GM11168 (cell line): Measurements from ENCODE around the gene FAM53B.

ENCODE experiments used
- in situ Hi-C: fragments of 300-500 bp; cut with MboI; formaldehyde crosslinking; loops from one replicate; pipeline ENCODE4 v1.12.0; 2022; ENCODE audit warnings: low sequenced_read_pairs; ENCODE audit not compliant: unreplicated experiment

FAM53B gene

DNA sequence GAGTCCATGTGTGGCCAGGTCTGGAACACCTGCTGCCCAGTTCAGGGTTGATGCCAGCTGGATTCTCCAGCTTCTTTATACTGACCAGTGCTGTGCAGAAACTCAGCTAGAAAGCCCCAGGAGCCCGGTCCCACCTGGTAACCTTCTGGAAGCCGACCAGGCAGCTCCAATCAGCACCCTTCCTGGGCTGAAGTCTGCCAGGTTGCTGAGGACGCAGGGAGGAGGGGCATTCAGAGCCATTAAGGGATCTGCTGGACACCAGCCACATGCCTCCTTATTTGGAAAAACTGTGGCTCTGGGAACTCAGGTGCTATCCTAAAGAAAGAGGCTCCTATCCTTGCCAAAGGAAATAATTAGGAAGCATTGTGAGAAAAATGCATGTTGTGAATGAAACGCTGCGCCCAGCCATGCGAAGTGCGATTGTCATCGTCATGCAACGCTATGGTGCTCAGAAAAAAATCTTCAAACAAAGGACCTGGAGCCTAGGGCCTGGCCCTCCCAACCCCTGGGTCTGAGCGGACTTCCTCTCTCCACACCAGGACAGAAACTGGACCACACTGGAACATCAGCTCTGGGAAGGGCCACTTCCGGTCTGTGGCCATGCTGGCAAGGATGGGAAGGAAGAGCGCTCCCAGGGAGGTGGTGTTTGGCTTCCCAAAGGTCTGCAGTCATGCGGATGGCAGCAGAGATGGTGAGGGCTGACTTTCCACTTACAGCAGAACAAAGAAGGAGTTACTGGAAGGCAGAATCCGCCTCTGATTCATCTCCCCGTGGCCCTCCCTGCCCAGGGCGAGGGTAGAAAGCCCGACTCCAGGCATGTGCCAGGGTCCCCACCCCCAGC is 90.1 kb downstream of the FAM53B start:
- in situ Hi-C loops, result no loop called here

DNA sequence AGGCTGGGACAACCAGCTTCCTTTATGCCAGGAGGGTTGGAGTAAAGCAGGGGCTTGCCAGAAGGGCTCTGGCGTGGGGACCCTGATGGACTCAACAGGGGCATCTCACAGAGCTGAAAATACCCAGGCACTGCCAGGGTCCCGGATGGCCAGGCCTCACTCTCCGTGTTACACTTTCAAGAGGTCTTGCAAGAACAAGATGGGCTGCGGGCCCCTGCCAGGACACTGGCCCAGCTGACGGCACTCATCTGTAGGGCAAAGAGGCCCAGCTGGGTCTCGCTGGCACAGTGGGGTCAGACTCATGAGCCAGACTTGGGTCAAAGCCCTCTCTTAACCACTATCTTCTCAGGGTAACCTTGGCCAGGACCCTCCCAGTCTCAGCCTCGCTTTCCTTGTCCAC is 90.9 kb downstream of the FAM53B start:
- in situ Hi-C loops, result no loop called here

DNA sequence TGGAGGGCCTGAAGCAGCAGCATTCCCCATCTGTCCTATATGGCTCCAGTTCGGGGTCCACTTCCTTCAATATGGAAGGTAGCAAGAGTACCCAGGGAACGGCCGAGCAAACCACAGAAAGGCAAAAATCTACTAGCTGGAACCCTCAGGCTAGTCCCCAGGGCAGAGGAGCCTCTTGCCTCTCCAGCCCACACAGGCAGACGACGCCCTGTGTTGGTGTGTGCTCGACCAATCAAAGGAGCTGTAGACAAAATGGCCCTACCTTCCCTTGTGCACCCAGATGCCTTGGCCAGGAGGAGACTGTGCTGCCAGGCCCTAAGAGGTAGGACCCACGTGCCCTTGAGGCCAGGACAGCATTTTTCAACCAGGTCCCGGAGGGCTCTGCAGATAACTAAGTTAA is 91.5 kb downstream of the FAM53B start:
- in situ Hi-C loops, result no loop called here

DNA sequence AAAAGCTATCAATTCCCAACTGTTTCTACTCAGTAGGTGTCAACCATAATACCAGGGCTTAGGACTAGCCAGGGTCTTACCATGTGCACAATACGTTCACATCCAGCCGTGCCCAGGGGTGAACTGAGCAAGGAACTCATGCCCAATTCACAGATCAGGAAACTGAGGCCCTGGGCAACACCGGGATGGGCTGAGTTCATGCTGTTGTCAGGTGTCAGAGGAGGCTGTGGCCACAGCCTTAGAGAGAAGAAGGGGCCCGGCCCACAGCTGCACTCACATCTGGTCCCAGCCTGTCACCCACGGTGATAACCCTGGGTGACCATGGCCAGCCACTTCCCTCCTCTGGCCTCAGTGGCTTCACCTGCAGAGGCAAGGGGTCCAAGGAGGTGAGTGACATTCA is 92.0 kb downstream of the FAM53B start:
- in situ Hi-C loops, result no loop called here

DNA sequence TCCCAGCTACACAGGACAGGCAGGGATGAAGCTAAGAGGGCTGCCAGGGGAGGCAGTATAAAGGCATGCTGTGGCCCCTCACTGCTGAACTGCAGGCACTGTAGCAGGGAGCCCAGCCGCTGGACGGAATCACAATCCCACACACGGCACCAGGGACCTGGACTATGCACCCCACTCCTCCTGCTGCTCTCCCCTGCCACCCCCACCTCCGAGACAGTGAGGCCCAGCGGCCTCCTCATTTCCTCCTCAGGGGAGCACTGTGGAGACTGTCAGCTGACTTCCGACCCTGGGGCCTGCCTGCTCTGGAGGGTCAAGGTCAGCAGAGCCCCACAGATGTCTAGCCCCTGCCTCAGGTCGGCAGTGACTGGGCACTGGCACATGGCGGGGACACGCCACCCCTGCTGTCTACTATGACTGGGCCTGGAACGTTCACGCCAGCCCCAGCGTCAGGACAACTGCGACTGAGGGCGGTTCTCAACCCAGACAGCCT is 92.7 kb downstream of the FAM53B start:
- in situ Hi-C loops, result no loop called here

DNA sequence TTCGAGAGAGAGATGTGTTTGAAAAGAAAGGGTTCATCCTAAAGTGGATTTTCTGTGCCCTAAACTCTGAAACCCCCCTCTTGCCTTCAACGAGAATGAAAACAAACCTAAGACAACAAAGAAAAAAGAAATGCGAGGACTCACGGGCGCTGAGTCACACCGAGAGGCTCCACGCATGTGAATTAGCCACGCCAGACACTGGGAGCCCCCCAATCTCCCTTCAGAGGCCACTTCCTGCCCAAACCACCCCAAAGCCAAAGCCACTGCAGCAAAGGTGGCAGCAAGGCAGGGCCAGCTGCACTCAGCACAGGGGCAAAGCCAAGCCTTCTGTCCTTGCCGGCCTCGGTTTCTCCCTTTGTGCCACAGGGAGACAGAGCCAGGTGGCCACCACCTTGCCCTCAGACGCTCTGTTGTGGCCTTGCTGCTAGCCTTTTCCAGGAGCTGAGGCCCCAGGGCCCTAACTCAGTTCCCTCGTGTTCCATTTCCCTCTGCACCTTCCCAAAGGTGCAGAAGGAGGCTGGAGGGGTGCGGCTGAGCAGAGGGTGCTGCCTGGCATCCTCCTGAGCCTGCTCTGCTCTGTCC is 93.3 kb downstream of the FAM53B start:
- in situ Hi-C loops, result no loop called here

DNA sequence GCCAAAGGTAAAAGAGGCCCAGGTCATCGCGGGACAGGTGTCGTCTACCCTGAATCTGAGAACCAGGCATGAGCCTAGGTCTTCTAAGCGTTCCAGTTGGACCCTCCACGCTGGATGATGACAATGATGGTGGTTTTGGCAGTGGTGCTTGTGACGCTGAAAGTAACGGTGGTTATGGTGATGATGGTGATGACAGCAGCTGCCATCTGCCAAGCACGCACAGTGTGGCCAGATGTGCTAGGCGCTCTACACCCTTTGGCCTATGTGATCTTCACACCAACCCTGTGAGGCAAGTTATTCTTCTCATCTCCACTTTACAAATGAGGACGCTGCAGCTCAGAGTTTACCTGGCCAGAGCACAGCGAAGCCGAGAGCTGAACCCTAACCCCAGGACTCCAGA is 93.9 kb downstream of the FAM53B start:
- in situ Hi-C loops, result no loop called here

DNA sequence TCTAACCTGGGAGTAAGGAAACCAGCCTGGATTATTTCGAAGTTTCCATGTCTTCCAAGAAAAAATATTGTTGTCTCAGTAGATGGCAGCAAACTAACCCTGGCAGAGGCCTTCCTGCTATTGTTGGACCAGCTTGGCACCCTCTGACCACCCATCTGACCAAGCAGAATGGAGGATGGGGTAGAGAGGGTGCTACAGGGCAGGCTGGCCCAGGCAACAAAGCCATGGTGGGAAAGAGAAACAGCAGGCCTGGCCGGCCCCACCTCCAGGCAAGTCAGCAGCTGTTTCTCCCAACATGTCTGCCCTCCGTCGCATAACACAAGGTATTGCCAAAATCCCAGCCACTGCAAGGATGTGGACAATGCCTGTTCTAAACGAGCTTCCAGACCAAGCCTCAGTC is 95.0 kb downstream of the FAM53B start:
- in situ Hi-C loops, result no loop called here

DNA sequence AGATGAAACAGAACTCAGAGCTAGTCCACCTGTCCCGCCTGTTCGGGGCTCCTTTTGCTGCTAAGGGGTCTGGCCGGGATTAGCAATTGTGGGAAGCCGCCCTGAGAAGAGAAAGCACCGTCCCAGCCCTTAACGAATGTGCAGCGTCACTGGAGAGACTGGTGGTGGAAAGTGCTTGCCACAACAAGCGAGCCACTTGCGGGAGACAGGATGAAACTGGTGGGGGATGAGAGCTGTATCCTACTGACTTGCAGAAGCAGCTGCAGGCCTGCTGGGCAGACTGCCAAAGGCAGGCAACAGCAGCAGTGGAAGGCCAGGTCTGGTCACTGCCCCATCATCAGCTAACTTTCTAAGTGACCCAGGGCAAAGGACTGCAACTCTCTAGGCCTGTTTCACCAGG is 95.4 kb downstream of the FAM53B start:
- in situ Hi-C loops, result no loop called here

DNA sequence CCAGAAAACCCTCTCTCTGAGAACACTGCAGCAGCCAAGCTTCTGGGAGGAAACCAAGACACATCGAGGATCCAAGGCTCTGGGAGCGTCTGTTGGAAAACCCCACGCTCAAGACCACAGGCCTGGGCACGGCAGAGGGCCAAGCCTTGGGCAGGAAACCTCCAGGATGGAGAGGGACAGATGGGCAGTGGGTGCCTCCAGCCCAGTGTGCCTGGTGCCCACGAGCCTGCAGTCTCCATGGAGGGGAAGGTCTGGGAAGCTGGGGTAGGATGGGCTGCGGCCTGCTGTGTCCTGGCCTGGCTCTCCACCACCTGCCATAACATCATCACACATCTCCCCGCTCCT is 96.1 kb downstream of the FAM53B start:
- in situ Hi-C loops, result no loop called here

DNA sequence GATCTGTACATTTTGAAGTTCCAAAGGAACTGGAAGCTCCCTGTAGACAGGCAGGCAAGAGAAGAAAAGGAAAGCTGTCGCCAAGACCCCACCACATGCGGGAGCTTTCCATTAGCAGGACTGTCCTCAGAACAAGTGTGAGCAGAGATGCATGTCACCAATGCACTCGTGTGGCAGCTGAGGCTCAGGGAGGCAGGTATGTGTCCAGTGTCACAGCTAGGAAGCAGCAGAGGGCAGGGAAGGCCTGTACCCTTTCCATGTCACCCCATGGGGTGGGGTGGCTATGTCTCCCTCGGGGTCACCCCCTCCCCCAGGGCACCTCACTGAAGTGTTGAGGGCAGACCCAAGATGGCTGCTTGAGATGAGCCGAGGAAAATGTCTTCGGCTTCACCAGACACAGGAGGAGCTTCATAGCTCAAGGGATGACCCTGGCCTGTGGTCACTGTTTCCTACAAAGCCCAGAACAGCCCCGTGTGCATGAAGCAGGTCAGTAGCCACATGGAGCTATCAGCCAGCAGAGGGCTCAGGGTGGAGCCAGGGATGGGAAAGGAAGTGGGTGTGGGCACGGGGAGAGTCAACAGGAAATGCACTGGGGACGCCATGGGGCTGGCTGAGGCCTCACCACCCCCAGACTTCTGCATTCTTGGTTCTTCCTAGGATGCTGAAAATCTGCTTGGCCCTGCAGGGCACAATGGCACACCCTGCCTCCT is 96.6 kb downstream of the FAM53B start:
- in situ Hi-C loops, result no loop called here

DNA sequence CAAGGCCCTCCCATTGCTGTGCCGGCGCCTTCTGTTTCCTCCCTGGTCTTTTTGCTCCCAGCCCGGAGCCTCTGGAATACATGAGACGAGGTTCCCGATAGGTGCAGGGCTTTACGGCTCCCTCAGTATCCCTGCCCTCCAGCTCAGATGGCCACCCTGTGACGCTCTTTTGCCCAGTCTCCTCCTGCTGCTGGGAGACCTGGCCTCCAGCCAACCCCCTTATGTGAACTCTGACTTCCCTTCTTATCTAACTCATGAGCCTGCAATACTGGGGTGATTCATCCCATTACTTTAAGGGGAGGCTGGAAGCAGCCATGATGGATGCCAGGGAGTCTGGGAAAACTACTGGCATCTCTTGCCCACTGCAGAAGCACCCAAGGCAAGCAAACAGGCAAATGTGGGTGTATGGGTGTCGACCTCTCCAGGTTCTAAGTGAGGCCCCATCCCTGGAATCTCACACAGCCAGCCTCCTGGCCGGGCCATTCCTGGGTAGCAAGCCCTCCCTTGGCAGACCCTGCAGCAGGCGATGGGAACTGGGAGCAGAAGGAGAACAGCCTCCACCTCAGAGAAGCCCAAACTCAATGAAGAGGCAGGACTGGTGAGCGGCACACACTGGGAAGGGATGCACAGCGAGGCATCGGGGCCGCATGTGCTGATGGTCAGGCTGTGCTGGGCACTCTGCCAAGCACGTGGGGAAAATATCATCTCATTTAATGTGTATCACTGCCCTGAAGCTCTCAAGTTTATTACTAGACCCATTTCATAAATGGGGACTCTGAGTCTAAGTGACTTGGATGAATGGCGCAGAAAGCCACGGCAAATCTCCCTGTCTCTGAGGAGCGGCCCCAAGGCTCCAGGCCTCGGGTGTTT is 97.5 kb downstream of the FAM53B start:
- in situ Hi-C loops, result no loop called here

DNA sequence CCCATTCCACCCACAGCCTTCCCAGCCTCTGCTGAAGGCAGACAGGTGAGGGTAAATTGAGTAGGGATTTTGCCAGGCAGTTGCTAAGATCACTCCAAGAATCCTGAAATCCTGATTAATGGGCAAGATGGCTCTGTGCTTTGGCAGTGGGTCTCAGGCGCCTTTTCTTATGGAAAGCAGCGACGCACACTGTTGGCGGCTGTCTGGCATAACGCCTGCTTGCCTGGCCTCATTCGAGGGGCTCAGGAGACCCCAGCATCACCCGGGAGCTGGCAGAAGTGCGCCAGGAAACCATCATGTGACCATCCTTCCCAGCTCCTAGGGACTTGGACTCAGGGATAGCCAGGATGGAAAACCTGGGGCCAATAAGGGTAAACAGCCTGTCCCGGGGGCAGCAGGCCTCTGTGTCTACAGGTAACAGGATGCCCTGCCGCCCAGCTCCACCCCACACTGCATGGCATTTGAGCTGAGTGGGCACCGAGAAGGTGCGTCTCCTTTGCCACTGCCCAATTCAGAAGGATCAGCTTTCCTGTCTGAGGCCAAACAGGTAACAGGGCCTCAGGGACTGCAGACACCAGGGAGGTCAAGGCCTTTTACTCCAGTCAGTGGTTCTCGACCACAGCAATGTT is 98.6 kb downstream of the FAM53B start:
- in situ Hi-C loops, result no loop called here

DNA sequence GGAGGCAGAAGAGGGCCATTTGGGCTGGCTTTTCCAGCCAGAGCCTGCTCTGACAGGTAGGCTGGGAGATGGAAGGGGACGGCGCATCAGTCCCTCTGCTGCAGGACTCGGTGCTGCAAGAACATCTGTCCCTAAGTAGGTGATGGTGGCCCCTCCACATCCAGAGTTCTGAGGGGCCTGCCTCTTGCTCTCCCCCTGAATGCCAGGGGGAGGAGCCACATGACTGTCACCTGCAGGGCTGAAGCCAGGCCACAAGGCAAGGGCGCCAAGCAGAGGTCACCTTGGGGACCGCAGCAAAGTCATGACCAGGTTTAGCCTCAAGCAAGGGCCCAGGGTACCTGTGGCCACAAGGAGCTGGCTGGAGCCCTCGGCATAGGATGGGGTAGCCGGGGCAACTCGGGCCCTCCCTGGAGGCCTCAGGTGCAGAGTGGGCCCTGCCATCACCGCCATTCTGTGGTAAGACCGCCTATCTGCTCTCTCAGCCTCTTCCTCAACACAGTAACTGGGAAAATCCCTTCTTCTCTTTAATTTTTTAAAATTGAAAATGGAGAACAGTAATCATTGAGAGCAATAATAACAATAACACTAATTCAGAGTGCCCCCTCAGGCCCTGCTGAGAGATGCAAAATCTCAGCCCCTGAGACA is 99.3 kb downstream of the FAM53B start:
- in situ Hi-C loops, result no loop called here

DNA sequence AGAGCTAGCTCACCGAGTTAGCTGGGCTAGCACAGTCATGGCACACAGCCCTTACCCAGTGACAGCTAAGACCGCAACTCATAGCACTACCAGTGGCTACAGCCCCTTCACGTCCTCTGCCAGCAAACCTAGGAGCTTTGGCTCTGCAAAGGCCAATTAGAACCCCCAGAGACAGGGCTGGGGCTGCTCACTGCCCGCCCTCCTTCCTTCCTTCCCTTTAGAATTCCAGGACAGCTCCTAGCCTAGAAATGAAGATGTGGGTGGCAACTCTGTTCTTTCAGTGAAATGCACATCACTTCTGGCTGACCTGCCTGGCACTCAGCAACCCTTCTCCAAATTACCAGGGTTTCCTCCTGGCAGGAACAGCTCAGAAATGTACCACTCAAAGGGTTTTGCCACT is 99.9 kb downstream of the FAM53B start:
- in situ Hi-C loops, result no loop called here

DNA sequence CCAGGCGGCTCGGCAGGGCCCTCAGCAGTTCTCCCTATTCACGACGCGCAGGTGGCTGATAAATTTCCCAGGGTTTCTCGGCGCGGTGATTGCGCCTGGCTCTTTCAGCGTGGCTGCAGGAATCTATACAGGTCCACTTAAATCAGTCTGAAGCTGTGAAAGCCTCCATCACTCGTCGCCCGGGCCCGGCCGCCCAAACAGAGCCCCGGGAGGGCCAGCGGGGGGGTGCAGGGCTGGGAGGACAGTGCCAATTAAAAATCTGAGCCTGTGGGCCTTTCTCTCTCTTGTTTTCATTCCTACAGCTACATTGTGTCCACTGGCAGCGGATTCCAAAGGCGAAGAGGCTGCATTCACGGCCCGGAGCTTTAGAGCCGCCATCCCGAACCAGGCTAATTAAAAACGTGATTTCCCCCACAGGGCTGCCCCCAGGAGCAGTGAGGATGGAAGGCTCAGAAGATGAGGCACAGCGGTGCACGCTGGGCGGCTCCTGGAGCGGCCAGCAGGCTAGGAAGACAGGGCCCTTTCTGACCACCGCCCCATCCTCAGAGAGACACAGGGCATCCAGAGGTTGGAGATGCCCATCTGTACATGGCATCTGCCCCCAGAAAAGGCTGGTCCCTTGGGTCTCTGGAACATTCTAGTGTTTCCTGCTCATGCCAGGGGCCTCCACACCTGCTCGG is 100.7 kb downstream of the FAM53B start:
- in situ Hi-C loops, result no loop called here

DNA sequence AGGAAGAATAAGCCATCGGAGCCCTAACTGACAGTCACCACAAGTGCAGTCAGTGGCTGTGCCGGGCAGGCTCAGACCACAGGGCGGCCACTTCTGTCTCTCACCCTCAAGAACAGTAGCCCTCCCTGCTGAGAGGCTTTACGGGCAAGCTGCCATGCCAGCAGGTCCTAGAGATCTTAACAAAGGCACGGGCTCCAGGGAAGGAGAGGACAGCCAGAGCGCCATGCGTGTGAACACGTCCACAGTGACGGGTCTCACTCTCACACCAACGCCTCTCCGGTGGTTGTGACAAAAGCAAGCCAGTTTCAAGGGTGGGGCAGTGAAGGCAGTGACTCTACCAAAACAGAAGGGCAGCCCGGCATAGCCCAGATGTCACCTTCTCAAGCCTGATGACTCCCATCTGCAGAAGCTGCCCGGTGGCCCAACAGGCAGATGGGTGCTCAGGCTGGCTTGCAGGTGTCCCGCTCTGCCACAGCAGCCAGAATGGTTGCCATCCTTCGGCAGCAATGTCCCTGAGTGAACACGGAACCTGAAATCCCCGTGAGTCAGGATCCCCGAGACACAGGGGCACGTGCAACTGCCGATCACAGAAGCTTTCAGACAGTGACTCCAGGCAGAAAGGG is 102.0 kb downstream of the FAM53B start:
- in situ Hi-C loops, result no loop called here

DNA sequence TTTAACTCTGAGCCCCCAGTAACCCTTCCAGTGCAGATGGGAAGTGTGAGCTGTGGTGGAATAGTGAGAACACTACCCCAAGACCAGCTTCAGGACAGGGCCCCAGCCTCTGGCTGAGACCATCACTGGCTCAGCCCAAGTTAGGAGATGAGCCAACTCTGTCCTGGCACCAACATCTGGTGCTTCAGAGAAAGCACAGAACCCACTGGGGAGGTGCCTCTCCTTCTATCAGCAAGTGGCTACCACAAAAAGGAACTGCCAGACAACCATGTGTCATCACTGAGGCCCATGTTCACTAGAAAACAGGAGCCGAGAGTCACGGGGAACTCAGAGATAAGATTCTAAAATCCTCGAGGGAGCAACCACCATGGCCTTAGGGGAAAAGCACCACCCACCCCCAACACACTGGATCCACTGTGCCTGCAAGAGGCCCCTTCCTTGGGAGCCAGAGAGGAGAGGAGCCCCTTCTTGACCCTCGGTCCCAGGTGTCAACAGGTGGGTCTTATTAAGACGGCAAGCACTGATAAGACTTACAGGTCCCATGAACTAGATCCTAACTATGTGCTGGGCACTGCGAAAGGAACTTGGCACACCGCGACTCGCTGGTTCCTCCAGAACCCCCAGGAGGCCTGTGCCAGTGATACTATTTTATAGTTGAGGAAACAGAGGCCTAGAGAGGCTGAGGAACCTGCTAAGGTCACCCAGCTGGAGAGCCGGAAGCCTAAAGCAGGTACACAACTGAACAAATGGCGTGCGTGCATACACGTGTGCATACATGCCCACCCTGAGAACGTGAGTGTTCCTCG is 102.7 kb downstream of the FAM53B start:
- in situ Hi-C loops, result no loop called here
